Stimulated activated CD8-positive, alpha-beta memory T cell treated with anti-CD3 and anti-CD28 coated beads, Interleukin-15, amount 100 ng/mL, for 48 hours (primary cell): Measurements from ENCODE around the gene KNSTRN.

Experiments
- DNase-seq, 2 donors: peaks; one replicate each; pipeline ENCODE4 v3.0.0-alpha.2; 2020; ENCODE audit warnings: low read depth in 2 of 2

KNSTRN gene

DNA sequence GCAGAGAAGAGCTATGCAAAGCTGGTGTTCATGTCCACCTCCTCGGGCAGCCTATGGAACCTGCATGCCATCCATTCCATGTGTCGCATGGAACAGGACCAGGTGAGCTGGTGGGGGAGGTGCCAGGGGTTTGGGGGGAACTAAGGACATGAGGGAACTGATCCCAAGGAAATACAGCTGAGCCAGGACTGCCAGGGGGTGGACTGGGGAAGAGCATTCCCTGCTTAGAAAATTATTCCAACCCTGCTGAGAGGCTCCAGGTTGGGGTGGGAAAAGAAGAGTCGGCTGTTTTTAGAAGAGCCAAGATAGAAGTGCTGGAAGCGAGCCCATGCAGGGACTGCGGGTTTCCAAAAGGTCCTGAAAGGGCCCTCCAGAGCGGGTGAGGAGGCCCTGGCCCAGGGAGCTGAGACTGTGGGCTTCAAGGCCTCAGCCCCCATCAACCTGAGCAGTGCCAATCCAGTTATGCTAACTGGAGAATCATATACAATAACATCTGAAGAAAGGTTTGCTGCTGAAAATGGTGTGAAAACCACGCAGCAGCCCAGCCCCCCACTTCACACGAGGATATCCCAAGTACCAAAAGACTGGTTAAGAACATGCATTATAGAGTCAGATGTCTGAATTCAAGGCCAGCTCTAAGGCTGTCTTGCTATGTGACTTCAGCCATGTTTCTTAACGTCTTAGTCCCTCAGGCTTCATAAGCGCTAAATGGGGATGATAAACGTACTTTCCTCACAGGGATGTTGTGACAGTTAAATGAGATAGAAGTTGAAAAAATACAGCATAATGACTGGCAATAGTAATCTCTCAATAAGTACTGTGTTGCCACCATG lies 16.7 kb upstream of the KNSTRN start:
- DNase-seq, result no peak

DNA sequence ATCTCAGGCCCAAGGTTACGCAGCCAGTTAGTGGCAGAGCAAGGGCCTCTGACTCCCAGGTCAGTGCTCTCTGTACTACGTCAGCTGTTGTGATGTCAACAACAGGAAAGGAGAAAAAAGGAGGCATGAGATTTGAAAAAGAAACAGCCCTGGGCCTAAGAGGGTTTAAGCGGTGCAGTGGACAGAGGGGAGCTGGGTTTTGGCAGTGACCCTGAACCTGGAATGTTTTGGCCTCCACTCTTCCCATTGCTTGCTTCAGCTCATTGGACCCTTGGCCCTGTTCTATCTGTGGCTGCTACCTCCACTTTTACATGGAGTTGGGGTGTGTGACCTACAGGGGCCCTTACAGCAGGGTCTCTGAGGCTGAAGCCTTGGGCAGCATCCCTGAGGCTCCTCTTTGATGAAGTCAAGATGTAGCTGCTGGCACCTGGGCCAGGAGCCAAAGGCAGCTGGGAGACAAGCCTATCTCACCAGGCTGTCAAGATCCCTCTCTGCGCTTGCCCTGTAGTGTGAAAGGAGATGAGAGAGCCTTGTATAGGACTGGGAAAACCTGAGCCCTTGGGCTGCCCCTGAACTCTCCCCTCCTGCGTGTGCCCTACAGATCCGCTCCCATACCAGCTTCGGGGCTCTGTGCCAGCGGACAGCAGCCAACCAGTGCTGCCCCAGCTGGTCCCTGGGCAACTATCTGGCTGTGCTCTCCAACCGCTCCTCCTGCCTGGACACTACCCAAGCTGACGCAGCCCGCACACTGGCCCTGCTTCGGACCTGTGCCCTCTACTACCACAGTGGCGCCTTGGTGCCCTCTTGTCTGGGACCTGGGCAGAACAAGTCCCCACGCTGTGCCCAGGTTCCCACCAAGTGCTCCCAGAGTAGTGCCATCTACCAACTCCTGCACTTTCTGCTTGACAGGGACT lies 15.8 kb upstream of the KNSTRN start:
- no peak for DNase-seq

DNA sequence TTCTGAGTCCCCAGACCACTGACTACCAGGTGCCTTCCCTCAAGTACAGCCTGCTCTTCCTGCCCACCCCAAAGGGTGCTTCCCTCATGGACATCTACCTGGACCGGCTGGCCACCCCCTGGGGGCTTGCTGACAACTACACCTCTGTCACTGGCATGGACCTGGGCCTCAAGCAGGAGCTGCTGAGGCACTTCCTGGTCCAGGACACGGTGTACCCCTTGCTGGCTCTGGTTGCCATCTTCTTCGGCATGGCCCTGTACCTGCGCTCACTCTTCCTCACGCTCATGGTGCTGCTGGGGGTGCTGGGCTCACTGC lies 15.2 kb upstream of the KNSTRN start:
- no peak for DNase-seq

DNA sequence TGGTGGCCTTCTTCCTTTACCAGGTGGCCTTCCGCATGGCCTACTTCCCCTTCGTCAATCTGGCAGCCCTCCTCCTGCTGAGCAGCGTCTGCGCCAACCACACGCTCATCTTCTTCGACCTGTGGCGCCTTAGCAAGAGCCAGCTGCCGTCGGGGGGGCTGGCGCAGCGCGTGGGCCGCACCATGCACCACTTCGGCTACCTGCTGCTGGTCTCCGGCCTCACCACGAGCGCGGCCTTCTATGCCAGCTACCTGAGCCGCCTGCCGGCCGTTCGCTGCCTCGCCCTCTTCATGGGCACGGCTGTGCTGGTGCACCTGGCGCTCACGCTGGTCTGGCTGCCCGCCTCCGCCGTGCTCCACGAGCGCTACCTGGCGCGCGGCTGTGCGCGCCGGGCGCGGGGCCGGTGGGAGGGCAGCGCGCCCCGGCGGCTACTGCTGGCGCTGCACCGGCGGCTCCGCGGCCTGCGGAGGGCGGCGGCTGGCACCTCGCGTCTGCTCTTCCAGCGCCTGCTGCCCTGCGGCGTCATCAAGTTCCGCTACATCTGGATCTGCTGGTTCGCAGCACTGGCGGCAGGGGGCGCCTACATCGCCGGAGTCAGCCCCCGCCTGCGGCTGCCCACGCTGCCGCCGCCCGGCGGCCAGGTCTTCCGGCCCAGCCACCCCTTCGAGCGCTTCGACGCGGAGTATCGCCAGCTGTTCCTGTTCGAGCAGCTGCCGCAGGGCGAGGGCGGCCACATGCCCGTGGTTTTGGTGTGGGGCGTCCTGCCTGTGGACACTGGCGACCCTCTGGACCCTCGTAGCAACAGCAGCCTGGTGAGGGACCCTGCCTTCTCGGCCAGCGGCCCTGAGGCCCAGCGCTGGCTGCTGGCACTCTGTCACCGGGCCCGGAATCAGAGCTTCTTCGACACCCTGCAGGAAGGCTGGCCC lies 14.6 kb upstream of the KNSTRN start:
- DNase-seq, result peak; percentile 83 to 85

DNA sequence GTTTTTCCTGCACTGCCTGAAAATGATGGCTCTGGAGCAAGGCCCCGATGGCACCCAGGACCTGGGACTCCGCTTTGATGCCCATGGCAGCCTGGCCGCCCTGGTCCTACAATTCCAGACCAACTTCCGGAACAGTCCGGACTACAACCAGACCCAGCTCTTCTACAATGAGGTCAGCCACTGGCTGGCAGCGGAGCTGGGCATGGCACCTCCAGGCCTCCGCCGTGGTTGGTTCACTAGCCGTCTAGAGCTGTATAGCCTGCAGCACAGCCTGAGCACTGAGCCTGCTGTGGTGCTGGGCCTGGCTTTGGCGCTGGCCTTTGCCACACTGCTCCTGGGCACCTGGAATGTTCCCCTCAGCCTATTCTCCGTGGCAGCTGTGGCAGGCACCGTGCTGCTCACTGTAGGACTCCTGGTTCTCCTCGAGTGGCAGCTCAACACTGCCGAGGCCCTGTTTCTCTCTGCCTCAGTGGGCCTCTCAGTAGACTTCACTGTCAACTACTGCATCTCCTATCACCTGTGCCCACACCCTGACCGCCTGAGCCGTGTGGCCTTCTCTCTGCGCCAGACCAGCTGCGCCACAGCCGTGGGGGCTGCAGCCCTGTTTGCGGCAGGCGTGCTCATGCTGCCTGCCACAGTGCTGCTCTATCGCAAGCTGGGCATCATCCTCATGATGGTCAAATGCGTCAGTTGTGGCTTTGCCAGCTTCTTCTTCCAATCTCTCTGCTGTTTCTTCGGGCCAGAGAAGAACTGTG lies 13.6 kb upstream of the KNSTRN start:
- no peak for DNase-seq

DNA sequence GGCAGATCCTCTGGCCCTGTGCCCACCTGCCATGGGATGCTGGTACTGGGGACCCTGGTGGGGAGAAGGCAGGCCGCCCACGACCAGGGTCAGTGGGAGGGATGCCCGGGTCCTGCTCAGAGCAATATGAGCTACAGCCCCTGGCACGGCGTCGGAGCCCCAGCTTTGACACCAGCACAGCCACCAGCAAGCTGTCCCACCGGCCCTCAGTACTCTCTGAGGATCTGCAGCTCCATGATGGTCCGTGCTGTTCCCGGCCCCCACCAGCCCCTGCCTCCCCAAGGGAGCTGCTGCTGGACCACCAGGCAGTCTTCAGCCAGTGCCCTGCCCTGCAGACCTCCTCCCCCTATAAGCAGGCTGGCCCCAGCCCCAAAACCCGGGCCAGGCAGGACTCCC lies 13.0 kb upstream of the KNSTRN start:
- no peak for DNase-seq

DNA sequence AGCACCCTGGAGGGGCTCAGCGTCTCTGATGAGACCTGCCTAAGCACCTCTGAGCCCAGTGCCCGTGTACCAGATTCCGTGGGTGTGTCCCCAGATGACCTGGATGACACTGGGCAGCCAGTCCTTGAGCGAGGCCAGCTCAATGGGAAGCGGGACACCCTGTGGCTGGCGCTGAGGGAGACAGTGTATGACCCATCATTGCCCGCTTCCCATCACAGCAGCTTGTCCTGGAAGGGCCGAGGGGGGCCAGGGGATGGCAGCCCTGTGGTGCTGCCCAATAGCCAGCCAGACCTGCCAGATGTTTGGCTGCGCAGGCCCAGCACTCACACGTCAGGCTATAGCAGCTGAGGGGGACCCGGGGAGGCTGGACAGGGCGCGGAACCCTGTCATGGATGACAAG lies 12.6 kb upstream of the KNSTRN start:
- no peak for DNase-seq

DNA sequence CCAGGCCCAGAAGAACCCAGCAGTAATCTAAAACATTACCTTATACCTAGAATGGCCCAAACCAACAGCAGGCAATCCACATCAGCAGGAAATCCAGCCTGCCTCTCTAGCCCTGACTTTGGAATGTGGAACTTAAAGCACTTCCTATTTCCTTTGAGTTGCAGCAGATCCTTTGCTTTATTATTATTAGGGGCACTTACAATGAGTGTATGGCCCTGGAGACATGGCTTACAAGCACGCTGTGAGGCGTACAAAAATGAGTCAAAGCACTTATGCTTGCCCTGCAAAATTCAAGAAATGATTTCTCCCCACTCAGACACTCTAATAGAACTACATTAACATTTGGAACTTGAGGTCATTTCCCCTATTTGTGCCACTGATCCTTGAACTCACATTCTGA lies 9.5 kb upstream of the KNSTRN start:
- no peak for DNase-seq

DNA sequence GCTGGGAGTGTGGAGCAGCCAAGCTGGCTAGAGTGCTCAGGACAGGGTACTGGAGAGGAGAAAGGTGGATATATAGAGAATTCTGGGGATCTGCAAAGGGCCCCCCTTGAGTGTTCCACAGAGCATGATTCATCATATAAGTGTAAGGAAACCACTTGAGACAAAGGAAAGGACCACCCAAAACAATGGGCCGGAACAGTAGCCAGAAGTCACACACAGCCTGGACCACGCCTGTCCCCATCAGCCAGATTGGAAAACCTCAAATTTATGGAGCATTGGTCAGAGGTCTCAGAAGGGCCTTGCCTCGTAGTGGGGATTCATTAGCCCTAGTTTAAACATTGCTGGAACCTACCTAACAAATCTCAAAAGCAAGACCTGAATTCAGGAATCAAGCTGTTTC lies 4.9 kb upstream of the KNSTRN start:
- no peak for DNase-seq

DNA sequence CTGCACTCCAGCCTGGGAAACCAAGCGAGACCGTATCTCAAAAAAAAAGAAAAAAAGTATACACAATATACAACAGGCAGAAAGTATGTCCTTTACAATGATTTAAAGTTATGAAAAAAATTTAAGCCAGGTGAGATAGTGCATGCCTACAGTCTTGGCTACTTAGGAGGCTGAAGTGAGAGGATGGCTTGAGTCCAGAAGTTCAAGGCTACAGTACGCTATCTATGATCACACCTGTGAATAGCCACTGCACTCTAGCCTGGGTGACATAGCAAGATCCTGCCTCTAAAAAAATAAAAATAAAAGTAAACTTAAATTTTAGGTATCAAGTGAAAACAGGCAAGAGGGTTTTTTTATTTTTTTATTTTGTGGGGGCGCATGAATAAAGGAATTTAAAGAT lies 3.1 kb upstream of the KNSTRN start:
- DNase-seq, result no peak

DNA sequence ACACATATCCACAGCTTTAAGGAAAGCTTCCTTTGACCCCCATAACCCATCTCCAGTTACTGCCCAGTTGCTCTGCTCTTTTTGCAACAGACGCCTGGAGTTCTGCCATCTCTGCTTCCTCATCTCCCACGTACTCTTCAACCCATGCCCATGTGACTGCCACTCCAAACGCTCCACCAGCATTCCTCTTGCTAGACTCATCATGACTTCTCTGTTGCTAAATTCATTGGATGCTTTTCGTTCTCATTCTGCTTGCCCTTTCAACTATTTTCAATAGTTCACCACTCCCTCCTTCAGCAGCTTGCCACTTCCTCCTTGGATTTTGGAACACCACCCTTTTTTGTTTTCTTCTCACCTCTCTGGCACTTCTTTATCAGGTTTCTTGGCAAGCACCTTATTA lies 2.7 kb upstream of the KNSTRN start:
- no peak for DNase-seq

DNA sequence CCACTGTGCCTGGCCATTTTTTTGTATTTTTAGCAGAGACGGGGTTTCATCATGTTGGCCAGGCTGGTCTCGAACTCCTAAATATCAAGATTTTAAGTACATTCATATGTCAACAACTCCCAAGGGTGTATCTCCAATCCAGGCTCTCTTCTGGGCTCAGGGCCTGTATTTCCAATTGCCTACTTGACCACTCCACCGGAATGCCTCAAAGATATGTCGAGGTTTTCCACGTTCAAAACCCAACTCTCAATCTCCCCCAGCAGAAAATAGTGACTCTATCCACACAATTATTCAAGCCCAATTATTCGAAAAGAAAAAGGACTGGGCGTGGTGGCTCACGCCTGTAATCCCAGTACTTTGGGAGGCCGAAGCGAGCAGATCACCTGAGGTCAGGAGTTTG lies 1.9 kb upstream of the KNSTRN start:
- DNase-seq, result no peak

DNA sequence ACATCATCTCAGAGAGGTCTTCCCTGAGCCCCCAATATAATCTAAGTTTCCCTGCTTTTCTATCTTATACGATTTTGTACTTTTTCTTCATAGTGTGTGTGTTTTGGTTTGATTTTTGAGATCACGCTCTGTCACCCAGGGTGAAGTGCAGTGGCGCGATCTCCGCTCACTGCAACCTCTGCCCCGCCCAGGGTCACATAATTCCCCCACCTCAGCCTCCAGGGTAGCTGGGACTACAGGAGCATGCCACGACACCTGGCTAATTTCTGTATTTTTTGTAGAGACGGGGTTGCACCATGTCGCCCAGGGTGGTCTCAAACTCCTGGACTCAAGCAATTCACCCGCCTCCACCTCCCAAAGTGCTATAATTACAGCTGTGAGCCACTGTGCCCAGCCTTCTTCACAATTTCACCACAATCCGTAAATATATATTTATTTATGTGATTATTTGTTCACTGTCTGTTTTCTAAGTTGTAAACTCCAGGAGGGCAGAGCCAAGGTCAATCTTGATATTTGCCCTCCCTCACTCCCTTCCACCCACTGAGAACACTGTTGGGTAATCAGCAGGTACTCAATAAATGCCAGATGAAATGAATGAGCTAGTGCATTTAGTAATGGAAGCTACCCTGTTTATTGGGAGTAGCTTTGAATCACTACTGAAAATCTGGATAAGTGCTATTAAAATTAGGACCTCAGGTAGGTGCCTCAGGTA lies 547 bp upstream of the KNSTRN start:
- no peak for DNase-seq

DNA sequence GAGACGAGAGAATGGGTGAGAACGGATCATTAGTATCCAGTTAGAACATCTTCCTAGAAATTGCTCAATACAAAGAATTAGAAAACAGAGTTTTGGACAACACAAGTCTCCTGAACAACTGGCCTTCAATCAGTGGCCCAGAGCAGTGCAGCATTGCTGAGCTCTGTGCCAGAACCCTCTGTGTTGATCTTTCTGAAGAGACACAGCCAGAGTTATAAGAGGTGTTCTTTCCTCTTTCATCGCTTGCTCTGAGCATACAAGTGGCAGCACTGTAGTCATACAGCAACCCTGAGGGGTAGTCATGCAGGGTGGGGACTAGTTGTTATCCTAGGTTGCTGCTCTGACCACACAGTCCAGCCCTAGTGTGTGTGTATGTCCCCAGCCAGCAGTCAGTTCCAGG lies 4.0 kb downstream of the KNSTRN start:
- DNase-seq, result no peak

DNA sequence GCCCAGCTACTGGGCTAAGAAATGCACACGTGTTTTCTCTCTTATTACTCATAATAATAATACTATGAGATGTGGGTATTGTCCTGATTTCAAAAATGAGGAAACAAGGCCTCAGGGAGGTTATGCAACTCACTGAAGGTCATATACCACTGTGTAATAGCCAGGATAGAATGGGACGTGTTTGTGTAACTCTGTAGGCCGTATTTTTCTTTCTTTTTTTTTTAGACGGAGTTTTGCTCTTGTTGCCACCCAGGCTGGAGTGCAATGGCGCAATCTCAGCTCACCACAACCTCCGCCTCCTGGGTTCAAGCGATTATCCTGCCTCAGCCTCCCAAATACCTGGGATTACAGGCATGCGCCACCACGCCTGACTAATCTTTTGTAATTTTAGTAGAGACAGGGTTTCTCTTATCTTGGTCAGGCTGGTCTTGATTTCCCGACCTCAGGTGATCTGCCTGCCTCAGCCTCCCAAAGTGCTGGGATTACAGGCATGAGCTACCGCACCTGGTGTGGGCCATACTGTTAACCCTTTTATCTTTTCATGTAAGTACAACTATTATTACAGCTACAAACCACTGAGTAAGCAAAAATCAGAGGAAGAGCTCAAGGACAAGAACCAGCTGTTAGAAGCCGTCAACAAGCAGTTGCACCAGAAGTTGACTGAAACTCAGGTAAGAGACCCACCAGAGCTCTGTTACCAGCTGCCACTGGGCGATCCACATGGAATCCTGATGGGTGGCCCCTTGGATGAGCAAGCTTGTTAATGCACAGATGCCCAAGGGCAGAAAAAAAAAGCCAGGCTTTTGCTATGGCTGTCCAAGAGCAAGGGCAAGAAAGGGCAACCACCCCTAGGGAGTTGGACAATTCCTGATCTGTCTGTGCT lies 6.7 kb downstream of the KNSTRN start:
- no peak for DNase-seq

DNA sequence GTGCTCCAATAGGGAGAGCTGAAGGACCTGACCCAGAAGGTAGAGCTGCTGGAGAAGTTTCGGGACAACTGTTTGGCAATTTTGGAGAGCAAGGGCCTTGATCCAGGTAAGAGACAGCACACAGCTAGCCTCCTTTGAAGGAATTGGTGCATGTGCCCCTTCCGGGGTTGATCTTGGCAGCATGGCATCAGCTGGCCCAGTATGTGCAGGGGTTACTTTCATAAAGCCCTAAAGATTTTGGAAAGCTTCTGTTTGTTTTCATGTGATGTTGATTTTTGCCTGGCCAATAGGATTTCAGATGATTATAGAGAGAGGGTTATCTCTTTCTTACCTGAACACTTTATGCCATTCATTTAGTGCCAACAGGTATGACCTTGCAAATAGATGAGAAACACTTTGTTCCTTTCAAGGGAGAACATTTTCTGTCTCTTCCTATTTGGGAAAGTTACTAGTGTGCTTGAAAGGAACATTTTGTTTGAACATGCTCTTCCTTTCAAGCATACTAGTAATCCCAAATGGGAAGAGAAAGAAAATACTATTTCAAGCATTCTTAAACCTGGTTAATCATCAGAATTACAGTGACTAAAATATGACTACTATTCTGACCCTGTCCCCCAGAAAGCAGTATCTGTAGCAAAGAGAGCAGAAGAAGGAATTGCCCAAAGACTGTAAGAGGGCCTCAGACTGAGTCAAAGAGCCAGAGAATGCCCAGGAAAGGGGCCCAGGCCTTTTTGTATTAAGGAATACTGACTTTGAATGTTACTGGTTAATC lies 7.5 kb downstream of the KNSTRN start:
- no peak for DNase-seq

DNA sequence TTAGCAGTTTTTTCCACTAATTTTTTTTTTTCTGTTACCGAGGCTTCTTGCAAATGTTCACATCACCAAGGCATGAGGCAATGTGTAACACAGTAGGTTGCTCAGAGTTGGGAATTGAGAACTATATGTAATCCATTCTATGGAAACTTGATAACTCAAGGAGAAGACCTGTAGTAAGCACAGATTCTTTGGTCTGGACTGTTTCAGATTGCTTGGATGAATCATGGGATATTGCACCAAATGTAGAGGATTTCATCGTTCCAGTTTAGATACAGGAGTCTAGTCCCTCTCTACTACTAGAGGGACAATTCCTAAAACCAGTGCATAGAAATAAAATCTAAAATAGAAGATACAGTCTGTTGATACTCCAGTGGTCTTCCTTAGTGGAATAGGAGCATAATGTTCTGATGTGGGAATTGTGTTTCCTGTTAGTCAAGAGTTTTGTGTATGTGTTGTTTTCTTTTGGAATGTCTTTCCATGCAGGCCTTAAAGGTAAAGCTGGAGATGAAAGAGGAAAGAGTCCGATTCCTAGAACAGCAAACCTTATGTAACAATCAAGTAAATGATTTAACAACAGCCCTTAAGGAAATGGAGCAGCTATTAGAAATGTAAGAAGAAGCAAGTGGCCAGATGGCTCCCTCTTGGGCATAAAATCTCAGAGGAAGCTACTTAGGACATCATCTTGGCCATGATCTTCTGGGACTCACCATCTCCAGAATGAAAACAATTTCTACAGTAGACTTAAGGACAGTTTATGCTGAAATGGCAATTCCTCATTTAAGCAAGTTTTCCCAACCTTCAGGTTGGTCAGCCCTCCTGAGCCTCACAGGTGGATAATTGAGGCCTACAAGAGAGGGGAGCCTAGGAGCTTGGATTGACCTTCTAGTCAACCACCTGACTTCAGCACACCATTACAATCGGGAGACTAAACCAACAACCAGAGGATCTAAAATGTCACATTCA lies 10.7 kb downstream of the KNSTRN start:
- no peak for DNase-seq
